ENCODE measurements around the gene MAL. TPM values are rescaled to one million over a fixed set of nuclear protein-coding genes. Genes with fewer than 3 reads are reported as not detected.

The MAL gene
- total RNA-seq, 1 experiment from 2014 or later = 0.22 TPM

- Mint-ChIP-seq H3K4me1 (peaks cover 5% of the 10 kb centered on the region), H3K27ac (no peak overlapping the region), H3K9me3 (no peaks in the 10 kb centered on the region), H3K4me3 (no peak overlapping the region), H3K27me3 (ENCODE audit: low read depth) (no peaks in the 10 kb centered on the region), H3K36me3 (no peaks in the 10 kb centered on the region)
- DNase-seq (ENCODE audit: low spot score) = no peak
- POLR2A ChIA-PET = no interaction called here
- TF ChIP-seq ZNF396 (CRISPR knock-in tag; IDR thresholded peaks at IDR 0.05; ENCODE audit: borderline replicate concordance) = no peak
- no peak for TF ChIP-seq IRF2 (CRISPR knock-in tag; IDR thresholded peaks at IDR 0.05; ENCODE audit: borderline replicate concordance, low read depth)
- no peak for TF ChIP-seq HMGA2 (CRISPR knock-in tag; IDR thresholded peaks at IDR 0.05)
- no peak for TF ChIP-seq RORB (CRISPR knock-in tag; IDR thresholded peaks at IDR 0.05)
- no peak for TF ChIP-seq JUN (CRISPR knock-in tag; IDR thresholded peaks at IDR 0.05)
- TF ChIP-seq, protein P1, sequence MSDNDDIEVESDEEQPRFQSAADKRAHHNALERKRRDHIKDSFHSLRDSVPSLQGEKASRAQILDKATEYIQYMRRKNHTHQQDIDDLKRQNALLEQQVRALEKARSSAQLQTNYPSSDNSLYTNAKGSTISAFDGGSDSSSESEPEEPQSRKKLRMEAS (CRISPR knock-in tag; IDR thresholded peaks at IDR 0.05) = no peak
- no peak for TF ChIP-seq KAT7 (CRISPR knock-in tag; IDR thresholded peaks at IDR 0.05; ENCODE audit: borderline replicate concordance)
- TF ChIP-seq, protein P2, sequence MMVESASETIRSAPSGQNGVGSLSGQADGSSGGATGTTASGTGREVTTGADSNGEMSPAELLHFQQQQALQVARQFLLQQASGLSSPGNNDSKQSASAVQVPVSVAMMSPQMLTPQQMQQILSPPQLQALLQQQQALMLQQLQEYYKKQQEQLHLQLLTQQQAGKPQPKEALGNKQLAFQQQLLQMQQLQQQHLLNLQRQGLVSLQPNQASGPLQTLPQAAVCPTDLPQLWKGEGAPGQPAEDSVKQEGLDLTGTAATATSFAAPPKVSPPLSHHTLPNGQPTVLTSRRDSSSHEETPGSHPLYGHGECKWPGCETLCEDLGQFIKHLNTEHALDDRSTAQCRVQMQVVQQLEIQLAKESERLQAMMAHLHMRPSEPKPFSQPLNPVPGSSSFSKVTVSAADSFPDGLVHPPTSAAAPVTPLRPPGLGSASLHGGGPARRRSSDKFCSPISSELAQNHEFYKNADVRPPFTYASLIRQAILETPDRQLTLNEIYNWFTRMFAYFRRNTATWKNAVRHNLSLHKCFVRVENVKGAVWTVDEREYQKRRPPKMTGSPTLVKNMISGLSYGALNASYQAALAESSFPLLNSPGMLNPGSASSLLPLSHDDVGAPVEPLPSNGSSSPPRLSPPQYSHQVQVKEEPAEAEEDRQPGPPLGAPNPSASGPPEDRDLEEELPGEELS (CRISPR knock-in tag; IDR thresholded peaks at IDR 0.05) = no peak
- no peak for TF ChIP-seq ATF1 (CRISPR knock-in tag; IDR thresholded peaks at IDR 0.05)
- TF ChIP-seq TEAD1 (CRISPR knock-in tag; IDR thresholded peaks at IDR 0.05) = no peak
- TF ChIP-seq, protein P3, sequence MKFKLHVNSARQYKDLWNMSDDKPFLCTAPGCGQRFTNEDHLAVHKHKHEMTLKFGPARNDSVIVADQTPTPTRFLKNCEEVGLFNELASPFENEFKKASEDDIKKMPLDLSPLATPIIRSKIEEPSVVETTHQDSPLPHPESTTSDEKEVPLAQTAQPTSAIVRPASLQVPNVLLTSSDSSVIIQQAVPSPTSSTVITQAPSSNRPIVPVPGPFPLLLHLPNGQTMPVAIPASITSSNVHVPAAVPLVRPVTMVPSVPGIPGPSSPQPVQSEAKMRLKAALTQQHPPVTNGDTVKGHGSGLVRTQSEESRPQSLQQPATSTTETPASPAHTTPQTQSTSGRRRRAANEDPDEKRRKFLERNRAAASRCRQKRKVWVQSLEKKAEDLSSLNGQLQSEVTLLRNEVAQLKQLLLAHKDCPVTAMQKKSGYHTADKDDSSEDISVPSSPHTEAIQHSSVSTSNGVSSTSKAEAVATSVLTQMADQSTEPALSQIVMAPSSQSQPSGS (CRISPR knock-in tag; IDR thresholded peaks at IDR 0.05; ENCODE audit: borderline replicate concordance, low read depth) = no peak
- no peak for TF ChIP-seq PRDM15 (CRISPR knock-in tag; IDR thresholded peaks at IDR 0.05)
- CTCF ChIA-PET = interaction anchor here (0.7 to 3.0 kb wide), 6 partner anchors 20 to 175 kb away, joined by 3 to 12 read pairs (median 3); no protein-coding TSS in a partner anchor
- no peak for ATAC-seq
Observed at GRCh38 chr2:95056461-95057459, 31.3 kb downstream of the MAL start.

GRCh38 chr2:95057535-95058370 lies 32.2 kb downstream of the MAL start:
- no peak overlapping the region for H3K4me3 Mint-ChIP-seq
- no peaks in the 10 kb centered on the region for H3K36me3 Mint-ChIP-seq
- H3K27me3 Mint-ChIP-seq (ENCODE audit: low read depth) = no peaks in the 10 kb centered on the region; the same call in 1 of the 2 replicates
- ATAC-seq = no peak
- ChIA-PET CTCF (interaction anchor here (1.0 to 3.0 kb wide), 3 partner anchors 35 to 174 kb away, joined by 3 to 12 read pairs (median 3); no protein-coding TSS in a partner anchor), POLR2A (no interaction called here)
- H3K27ac Mint-ChIP-seq = no peak overlapping the region
- H3K9me3 Mint-ChIP-seq = no peaks in the 10 kb centered on the region
- no peak for DNase-seq (ENCODE audit: low spot score)
- peaks cover 11% of the 10 kb centered on the region for H3K4me1 Mint-ChIP-seq
- no peak for TF ChIP-seq ELF4 (CRISPR knock-in tag; IDR thresholded peaks at IDR 0.05; ENCODE audit: low read depth)
- TF ChIP-seq HMGA2 (CRISPR knock-in tag; IDR thresholded peaks at IDR 0.05) = no peak
- no peak for TF ChIP-seq ZBTB43 (CRISPR knock-in tag; IDR thresholded peaks at IDR 0.05)
- TF ChIP-seq AR (CRISPR knock-in tag; IDR thresholded peaks at IDR 0.05) = no peak
- no peak for TF ChIP-seq PRDM15 (CRISPR knock-in tag; IDR thresholded peaks at IDR 0.05)
